GM19463 (cell line): ENCODE results near the gene TDRD10.
"Not testable (repeated sequence)": the region's sequence is repeated elsewhere in the genome, so short reads cannot be mapped to it uniquely, and the experiment has no call there.

ENCODE experiments used
- ATAC-seq: cut with Tn5 transposase; IDR thresholded peaks from one replicate; pipeline ENCODE4 v1.9.1; 2021; ENCODE audit warnings: mild to moderate bottlenecking, moderate library complexity; ENCODE audit not compliant: unreplicated experiment

TDRD10 gene

GRCh38 chr1:154512760-154513159 lies 10.7 kb downstream of the TDRD10 start:
- ATAC-seq: no peak

DNA sequence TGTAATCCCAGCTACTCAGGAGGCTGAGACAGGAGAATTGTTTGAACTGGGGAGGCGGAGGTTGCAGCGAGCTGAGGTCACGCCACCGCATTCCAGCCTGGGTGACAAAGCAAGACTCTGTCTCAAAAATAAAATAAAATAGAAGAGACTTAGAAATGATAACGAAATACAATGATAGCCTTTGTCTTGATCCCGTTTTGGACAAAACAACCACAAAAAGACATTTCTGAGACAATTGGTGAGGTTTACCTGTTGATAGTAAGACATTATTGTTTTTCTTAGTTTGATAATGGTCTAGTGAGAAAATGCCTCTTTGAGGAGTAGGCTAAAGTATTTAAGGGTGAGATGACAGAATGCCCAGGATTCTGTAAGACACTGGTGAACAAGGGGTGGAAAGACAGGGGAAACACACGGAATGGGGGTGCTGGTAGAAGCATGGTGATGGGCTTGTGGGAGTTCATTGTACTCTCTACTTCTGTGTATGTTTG lies 12.1 kb downstream of the TDRD10 start:
- no peak for ATAC-seq

DNA sequence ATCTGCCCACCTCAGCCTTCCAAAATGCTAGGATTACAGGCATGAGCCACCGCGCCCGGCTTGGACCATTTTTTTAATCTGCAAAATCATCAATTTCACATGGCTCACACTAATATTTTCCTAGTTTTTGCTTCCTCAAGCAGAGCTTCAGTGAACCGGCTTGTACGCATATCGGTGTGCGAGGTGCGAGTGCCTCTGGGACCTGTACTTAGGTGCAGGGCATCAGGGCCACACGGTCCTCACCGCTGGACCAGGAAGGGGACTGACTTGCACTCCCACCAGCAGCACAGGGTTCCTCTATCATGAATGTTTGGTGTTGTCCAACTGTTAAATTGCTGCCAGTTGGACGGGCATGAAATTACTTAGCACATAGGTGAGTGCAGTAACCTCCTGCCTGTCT lies 15.6 kb downstream of the TDRD10 start:
- ATAC-seq: no peak

DNA sequence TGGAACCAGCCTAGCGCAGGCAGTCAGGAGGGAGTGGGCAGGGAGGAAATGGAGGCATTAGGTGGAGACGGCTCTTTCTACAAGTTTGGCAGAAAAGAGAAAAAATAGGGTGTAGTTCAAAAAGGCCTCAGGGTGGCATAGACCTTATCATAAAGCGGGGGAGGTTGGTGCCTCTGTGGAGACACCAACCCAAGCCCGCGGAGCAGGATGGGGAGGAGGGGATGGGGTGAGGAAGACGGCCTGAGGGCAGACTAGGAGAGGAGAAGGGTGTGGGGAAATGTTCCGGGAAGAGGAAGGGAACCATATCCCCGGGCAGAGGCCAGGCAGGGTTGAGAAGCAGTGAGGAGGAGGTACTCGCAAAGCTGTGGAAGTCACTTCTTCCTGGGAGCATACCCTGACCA lies 17.6 kb downstream of the TDRD10 start:
- no peak for ATAC-seq

- no peak for ATAC-seq
These were observed 18.3 kb downstream of the TDRD10 start for GRCh38 chr1:154520333-154520732.

GRCh38 chr1:154521695-154522094 lies 19.7 kb downstream of the TDRD10 start:
- ATAC-seq: no peak

DNA sequence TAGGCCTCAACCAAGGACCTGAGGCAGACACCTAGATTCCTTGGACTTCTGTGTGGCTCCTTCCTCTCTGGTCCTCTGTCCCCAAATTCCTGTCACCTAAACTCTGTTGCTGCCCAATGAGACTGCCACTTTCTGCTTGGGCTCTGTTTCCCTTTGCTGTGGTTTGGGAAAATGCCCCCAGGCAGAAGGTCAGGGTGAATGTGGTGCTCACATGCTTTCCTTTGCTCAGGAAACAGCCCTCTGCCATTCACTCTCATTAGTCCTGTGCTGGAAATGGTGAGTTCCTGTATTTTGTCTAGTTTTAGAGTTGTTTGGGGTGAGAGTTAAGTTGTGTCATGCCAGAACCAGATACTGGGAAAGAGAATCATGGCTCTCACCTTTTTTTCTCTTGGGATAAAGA lies 22.9 kb downstream of the TDRD10 start:
- no peak for ATAC-seq

- no peak for ATAC-seq
These were observed 25.2 kb downstream of the TDRD10 start for GRCh38 chr1:154527192-154527591.

- no peak for ATAC-seq
These were observed 27.3 kb downstream of the TDRD10 start for GRCh38 chr1:154529308-154529707.

GRCh38 chr1:154531950-154532349 lies 29.9 kb downstream of the TDRD10 start:
- ATAC-seq: not testable (repeated sequence)

DNA sequence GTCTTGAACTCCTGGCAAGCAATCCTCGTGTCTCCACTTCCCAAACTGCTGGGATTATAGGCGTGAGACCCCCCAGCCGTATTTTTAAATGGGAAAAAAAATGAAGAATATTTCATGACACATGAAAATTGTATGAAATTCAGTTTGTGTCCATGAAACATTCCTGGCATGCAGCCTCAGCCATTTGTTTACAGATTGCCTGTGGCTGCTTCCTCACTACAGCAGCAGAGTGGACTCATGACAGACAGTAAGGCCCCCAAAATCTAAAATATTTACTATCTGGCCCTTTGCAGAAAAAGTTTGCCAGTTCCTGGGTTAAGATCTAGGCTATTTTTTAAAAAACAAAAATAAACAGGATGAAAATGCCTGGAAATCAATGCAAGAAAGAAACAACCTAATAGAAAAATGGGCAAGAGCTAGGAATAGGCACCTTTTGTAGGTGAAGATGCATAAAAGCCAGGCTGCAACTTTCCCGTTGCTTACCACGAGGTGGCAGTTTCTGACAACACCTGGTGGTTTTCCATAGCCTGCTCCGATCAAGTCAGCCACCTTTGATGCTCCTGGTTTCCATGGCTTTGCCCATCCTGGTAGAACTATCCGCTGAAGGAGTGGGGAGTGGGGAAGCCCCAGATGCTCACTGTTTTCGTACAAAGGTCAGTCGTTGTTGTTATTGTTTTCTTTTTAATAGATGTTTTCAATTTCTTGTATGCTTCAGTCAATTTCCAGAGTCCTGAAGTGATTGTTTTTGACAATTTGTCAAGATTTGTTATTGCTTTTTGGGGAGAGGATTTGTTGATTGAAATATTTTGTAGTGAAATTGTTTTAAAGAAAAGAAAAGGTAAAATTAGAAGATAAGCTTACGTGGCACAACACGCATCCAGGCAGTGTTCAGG lies 32.2 kb downstream of the TDRD10 start:
- ATAC-seq: no peak

- ATAC-seq: no peak
These were observed 34.6 kb downstream of the TDRD10 start for GRCh38 chr1:154536570-154536969.

GRCh38 chr1:154539486-154540483 lies 37.8 kb downstream of the TDRD10 start:
- no peak for ATAC-seq

- ATAC-seq: no peak
These were observed 39.2 kb downstream of the TDRD10 start for GRCh38 chr1:154541231-154541630.

DNA sequence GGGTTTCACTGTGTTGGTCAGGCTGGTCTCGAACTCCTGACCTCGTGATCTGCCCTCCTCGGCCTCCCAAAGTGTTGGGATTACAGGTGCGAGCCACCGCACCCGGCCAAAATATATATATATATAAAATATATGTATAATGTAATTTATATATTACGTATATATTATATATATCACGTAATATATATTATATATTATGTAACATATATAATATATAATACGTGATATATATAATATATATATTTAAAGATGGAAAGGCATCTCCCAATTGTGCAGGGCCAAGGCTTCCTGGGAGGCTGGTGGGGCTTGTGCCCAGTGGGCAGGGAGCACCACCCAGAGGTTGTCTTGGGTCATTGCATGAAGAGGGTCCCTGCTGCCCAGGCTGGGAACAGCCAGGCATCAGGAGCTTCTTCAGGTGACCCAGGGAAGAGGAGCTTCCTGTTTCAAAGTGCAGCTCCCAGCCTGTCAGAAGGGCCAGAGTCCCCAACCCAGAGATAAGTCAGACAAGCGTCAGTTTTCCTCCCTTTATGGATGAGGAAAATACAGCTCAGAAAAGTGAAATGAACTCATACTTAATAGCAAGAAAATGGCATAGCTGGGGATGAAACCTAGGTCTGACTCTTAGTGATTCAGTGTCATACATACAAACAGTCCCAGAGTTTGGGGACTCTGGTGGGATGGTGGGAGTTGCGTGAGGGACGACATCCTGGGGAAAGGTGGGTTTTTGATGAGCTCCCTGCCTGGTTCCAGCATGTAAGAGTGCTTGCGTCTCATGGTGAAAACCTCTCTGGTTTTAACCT lies 44.4 kb downstream of the TDRD10 start:
- no peak for ATAC-seq

DNA sequence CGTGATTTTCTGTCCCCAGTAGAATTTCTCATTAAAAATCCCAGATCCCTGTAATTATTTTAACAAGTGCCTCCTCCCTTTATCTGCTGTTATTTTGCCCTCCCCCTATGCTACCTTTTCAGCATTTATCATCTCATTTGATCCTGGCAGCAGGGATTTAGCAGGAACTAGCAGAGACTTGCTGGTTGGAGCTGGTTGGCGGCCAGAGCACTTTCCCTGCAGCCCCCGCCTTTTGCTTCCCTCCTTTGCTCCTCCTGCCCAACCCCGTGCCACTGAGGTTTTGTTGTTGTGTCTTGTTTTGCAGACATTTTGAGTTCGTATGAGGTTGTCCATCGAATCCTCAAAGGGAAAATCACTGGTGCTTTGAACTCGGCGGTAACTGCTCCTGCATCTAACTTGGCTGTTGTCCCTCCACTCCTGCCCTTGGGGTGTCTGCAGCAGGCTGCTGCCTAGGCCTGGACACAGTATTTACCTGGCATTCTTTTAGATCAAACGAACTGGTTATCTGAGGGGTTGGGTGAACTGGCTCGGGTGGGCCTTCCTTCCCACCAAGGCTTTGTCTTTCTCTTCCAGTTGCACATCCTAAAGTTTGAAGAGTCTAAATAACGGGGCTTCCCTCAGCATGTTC lies 45.2 kb downstream of the TDRD10 start:
- ATAC-seq: no peak

DNA sequence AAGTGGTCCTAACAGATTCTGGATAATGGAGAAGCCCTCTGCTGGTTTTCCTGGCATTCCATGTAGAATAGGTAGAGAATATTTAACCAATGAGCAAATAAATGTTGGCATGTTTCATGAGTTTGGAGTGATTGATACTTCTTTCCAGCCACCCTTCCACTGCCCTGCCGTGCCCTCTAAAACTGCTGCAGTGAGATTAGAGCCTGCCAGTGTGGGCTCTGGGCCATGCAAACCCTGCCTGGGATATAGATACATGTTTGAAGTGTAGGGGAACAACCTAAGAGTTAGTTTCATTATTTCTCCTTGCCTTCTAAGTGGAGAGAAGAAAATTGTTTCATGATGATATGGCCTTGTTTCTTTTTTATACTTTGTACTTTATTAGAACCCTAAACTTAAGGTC lies 46.0 kb downstream of the TDRD10 start:
- no peak for ATAC-seq

DNA sequence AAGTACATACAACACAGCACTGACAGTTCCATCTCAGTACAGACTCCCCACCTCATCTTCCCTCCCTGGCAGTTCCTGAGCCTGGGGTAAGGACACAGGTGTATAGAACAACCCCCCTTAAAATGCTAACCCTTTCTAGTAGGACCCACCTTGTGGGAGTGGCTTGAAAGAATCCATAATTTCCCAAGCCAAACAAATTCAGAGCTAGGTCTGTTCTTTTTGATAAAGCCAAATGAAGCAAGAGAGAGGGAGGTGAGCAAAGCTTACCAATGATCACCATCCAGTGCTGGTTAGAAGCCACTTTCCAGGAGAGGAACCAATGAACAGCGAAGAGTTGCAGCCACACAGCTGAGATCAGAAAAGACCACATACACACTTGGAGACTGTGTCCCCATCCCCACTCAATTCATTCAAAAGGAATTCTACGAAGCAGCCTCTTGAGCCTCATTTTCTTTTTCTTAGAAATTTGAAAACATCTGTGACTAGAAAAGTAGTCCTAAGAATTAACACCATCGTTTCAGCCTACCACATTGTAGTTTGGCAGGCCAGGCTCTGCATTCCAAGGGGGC lies 47.3 kb downstream of the TDRD10 start:
- no peak for ATAC-seq

- no peak for ATAC-seq
These were observed 48.1 kb downstream of the TDRD10 start for GRCh38 chr1:154550070-154550469.

DNA sequence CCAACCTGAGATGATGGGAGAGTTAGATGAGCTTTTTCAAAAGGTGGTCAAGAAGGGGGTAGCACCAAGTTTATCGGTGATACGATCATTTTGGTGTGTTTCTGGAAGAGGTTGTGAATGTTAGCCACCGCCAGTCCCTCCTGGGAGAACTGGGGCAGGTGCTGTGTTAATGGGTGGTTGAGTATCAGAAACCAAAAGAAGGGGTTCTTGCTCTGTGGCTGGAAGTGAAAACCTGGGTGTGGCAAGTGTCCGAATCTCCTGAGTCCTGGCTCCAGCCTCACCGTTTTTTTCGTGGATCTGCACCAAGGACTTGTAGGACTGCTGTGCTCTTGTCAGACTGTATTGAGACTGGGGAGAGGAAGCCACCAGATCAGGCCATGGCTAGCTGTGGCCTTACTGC lies 48.6 kb downstream of the TDRD10 start:
- no peak for ATAC-seq
